Measurements from ENCODE around the gene SAYSD1. TPM values are rescaled to one million over a fixed set of nuclear protein-coding genes. Genes with fewer than 3 reads are reported as not detected.

SAYSD1 gene
- total and polyA plus RNA-seq, 2 experiments from 2014 or later, result 9.9 to 12.4 TPM

GRCh38 chr6:39068391-39068790 lies 46.6 kb downstream of the SAYSD1 start:
- Histone ChIP-seq H3K9me3 (ENCODE audit: low read depth) (no peaks in the 10 kb centered on the region), H3K36me3 (no peaks in the 10 kb centered on the region), H3K27ac (no peak overlapping the region), H3K4me3 (no peak overlapping the region), H3K27me3 (no peaks in the 10 kb centered on the region), H3K4me1 (ENCODE audit: low read depth) (peaks cover 1% of the 10 kb centered on the region)
- no peak for DNase-seq (ENCODE audit: low read depth in 1 of 2, low spot score in 1 of 2)
- TF ChIP-seq CTCF (IDR thresholded peaks at IDR 0.05; ENCODE audit: low read depth, low read length), result no peak

GRCh38 chr6:39065561-39065960 lies 49.4 kb downstream of the SAYSD1 start:
- H3K36me3 ChIP-seq, result no peaks in the 10 kb centered on the region
- no peak overlapping the region for H3K27ac ChIP-seq
- H3K9me3 ChIP-seq (ENCODE audit: low read depth), result no peaks in the 10 kb centered on the region
- no peak for TF ChIP-seq CTCF (IDR thresholded peaks at IDR 0.05; ENCODE audit: low read depth, low read length)
- no peak overlapping the region for H3K4me3 ChIP-seq
- no peaks in the 10 kb centered on the region for H3K27me3 ChIP-seq
- peaks cover 18% of the 10 kb centered on the region for H3K4me1 ChIP-seq (ENCODE audit: low read depth)
- no peak for DNase-seq (ENCODE audit: low read depth in 1 of 2, low spot score in 1 of 2)

- DNase-seq (ENCODE audit: low read depth in 1 of 2, low spot score in 1 of 2), result peak in 1 of 2 donors; percentile 36
- Histone ChIP-seq H3K4me3 (no peak overlapping the region), H3K27ac (peak overlapping the region; percentile 93), H3K9me3 (ENCODE audit: low read depth) (no peaks in the 10 kb centered on the region), H3K4me1 (ENCODE audit: low read depth) (peaks cover 18% of the 10 kb centered on the region), H3K27me3 (no peaks in the 10 kb centered on the region), H3K36me3 (no peaks in the 10 kb centered on the region)
- TF ChIP-seq CTCF (IDR thresholded peaks at IDR 0.05; ENCODE audit: low read depth, low read length), result no peak
Observed at GRCh38 chr6:39063526-39063925, 51.5 kb downstream of the SAYSD1 start.

- Histone ChIP-seq H3K27ac (peak overlapping the region; percentile 93), H3K4me1 (ENCODE audit: low read depth) (peaks cover 18% of the 10 kb centered on the region), H3K36me3 (no peaks in the 10 kb centered on the region), H3K27me3 (no peaks in the 10 kb centered on the region), H3K9me3 (ENCODE audit: low read depth) (no peaks in the 10 kb centered on the region), H3K4me3 (no peak overlapping the region)
- no peak for TF ChIP-seq CTCF (IDR thresholded peaks at IDR 0.05; ENCODE audit: low read depth, low read length)
- DNase-seq (ENCODE audit: low read depth in 1 of 2, low spot score in 1 of 2), result no peak
Observed at GRCh38 chr6:39062014-39062740, 52.8 kb downstream of the SAYSD1 start.

- Histone ChIP-seq H3K36me3 (no peaks in the 10 kb centered on the region), H3K4me3 (no peak overlapping the region), H3K27me3 (no peaks in the 10 kb centered on the region), H3K9me3 (ENCODE audit: low read depth) (no peaks in the 10 kb centered on the region), H3K27ac (peak overlapping the region; percentile 93), H3K4me1 (ENCODE audit: low read depth) (peaks cover 18% of the 10 kb centered on the region)
- no peak for DNase-seq (ENCODE audit: low read depth in 1 of 2, low spot score in 1 of 2)
- TF ChIP-seq CTCF (IDR thresholded peaks at IDR 0.05; ENCODE audit: low read depth, low read length), result no peak
Observed at GRCh38 chr6:39061588-39061987, 53.4 kb downstream of the SAYSD1 start.
